HUES6 (cell line): ENCODE data around the gene ITGA2B.
A peak's percentile ranks its signal among the peaks of the same experiment; 100 is the strongest.

Experiments used
- H3K27ac ChIP-seq: 2 replicates; pipeline ENCODE4 v1.7.0; 2013; ENCODE audit warnings: low read depth, mild to moderate bottlenecking, low read length, inconsistent platforms
- H3K27me3 ChIP-seq: 2 replicates; pipeline ENCODE4 v1.6.1; 2013; ENCODE audit warnings: low read length; ENCODE audit not compliant: control insufficient read depth, insufficient read depth
- H3K36me3 ChIP-seq: 2 replicates; pipeline ENCODE4 v1.6.1; 2013; ENCODE audit warnings: low read length; ENCODE audit not compliant: control insufficient read depth, insufficient read depth
- H3K4me1 ChIP-seq: 2 replicates; pipeline ENCODE4 v1.6.1; 2013; ENCODE audit warnings: low read length; ENCODE audit not compliant: control insufficient read depth, insufficient read depth
- H3K4me3 ChIP-seq: 2 replicates; pipeline ENCODE4 v1.5.1; 2013; ENCODE audit warnings: low read depth, low read length
- H3K9ac ChIP-seq: one replicate; pipeline ENCODE4 v1.6.1; 2013; ENCODE audit warnings: mild to moderate bottlenecking, low read length
- H3K9me3 ChIP-seq: 2 replicates; pipeline ENCODE4 v1.6.1; 2013; ENCODE audit warnings: low read depth, low read length; ENCODE audit not compliant: control insufficient read depth, insufficient read depth

ITGA2B gene

GRCh38 chr17:44355642-44356099, 33.8 kb downstream of the ITGA2B start:
- Histone ChIP-seq H3K27me3 (no peaks in the 10 kb centered on the region), H3K27ac (no peak overlapping the region), H3K9ac (no peak overlapping the region), H3K9me3 (no peaks in the 10 kb centered on the region), H3K4me1 (peaks cover 5% of the 10 kb centered on the region; the same call in 1 of the 2 replicates), H3K4me3 (no peak overlapping the region), H3K36me3 (peaks cover 25% of the 10 kb centered on the region)

GRCh38 chr17:44354582-44355561, 34.6 kb downstream of the ITGA2B start:
- H3K9ac ChIP-seq: no peak overlapping the region
- no peaks in the 10 kb centered on the region for H3K27me3 ChIP-seq
- no peaks in the 10 kb centered on the region for H3K9me3 ChIP-seq
- H3K36me3 ChIP-seq: peaks cover 25% of the 10 kb centered on the region
- H3K27ac ChIP-seq: no peak overlapping the region
- H3K4me3 ChIP-seq: peak overlapping the region; percentile 58
- 0 out of 2 replicates have a peak, but pooled peaks cover 3% of the 10 kb centered on the region for H3K4me1 ChIP-seq

GRCh38 chr17:44353672-44354331, 35.6 kb downstream of the ITGA2B start:
- H3K4me1 ChIP-seq: 0 out of 2 replicates have a peak, but pooled peaks cover 3% of the 10 kb centered on the region
- H3K9me3 ChIP-seq: no peaks in the 10 kb centered on the region
- peak overlapping the region; percentile 61 for H3K4me3 ChIP-seq
- H3K27me3 ChIP-seq: no peaks in the 10 kb centered on the region
- peak overlapping the region; percentile 52 for H3K9ac ChIP-seq
- H3K27ac ChIP-seq: no peak overlapping the region
- H3K36me3 ChIP-seq: peaks cover 22% of the 10 kb centered on the region

- Histone ChIP-seq H3K4me3 (peak overlapping the region; percentile 61), H3K9ac (no peak overlapping the region), H3K27ac (no peak overlapping the region)
Measured at GRCh38 chr17:44352828-44353671, 36.4 kb downstream of the ITGA2B start.

GRCh38 chr17:44351961-44352827, 37.3 kb downstream of the ITGA2B start:
- Histone ChIP-seq H3K4me1 (0 out of 2 replicates have a peak, but pooled peaks cover 3% of the 10 kb centered on the region), H3K27ac (no peak overlapping the region), H3K4me3 (no peak overlapping the region), H3K36me3 (peaks cover 19% of the 10 kb centered on the region), H3K9me3 (no peaks in the 10 kb centered on the region), H3K27me3 (no peaks in the 10 kb centered on the region), H3K9ac (no peak overlapping the region)

More at GRCh38 chr17:44352828-44353671, 36.4 kb downstream of the ITGA2B start:
- Histone ChIP-seq H3K27me3 (no peaks in the 10 kb centered on the region), H3K4me1 (0 out of 2 replicates have a peak, but pooled peaks cover 3% of the 10 kb centered on the region), H3K9me3 (no peaks in the 10 kb centered on the region), H3K36me3 (peaks cover 19% of the 10 kb centered on the region)

- Histone ChIP-seq H3K4me1 (0 out of 2 replicates have a peak, but pooled peaks cover 3% of the 10 kb centered on the region), H3K9me3 (no peaks in the 10 kb centered on the region), H3K4me3 (no peak overlapping the region), H3K9ac (no peak overlapping the region), H3K36me3 (peaks cover 19% of the 10 kb centered on the region), H3K27me3 (no peaks in the 10 kb centered on the region), H3K27ac (no peak overlapping the region)
Measured at GRCh38 chr17:44351464-44351863, 38.0 kb downstream of the ITGA2B start.

- no peak overlapping the region for H3K27ac ChIP-seq
- H3K4me3 ChIP-seq: no peak overlapping the region
- H3K4me1 ChIP-seq: peaks cover 8% of the 10 kb centered on the region
- peaks cover 19% of the 10 kb centered on the region for H3K36me3 ChIP-seq
- no peaks in the 10 kb centered on the region for H3K9me3 ChIP-seq
- no peak overlapping the region for H3K9ac ChIP-seq
- H3K27me3 ChIP-seq: no peaks in the 10 kb centered on the region
Measured at GRCh38 chr17:44350733-44351226, 38.7 kb downstream of the ITGA2B start.

GRCh38 chr17:44349553-44350070, 39.8 kb downstream of the ITGA2B start:
- Histone ChIP-seq H3K9me3 (no peaks in the 10 kb centered on the region), H3K36me3 (peaks cover 19% of the 10 kb centered on the region), H3K4me1 (peaks cover 5% of the 10 kb centered on the region), H3K27ac (no peak overlapping the region), H3K9ac (no peak overlapping the region), H3K27me3 (no peaks in the 10 kb centered on the region), H3K4me3 (no peak overlapping the region)

GRCh38 chr17:44348988-44349364, 40.5 kb downstream of the ITGA2B start:
- H3K27ac ChIP-seq: no peak overlapping the region
- H3K9me3 ChIP-seq: no peaks in the 10 kb centered on the region
- peaks cover 19% of the 10 kb centered on the region for H3K36me3 ChIP-seq
- peaks cover under 1% of the 10 kb centered on the region; the same call in 1 of the 2 replicates for H3K27me3 ChIP-seq
- H3K4me3 ChIP-seq: no peak overlapping the region
- peaks cover 5% of the 10 kb centered on the region for H3K4me1 ChIP-seq
- no peak overlapping the region for H3K9ac ChIP-seq
